ENCODE results near the gene SLC2A4.

DNA sequence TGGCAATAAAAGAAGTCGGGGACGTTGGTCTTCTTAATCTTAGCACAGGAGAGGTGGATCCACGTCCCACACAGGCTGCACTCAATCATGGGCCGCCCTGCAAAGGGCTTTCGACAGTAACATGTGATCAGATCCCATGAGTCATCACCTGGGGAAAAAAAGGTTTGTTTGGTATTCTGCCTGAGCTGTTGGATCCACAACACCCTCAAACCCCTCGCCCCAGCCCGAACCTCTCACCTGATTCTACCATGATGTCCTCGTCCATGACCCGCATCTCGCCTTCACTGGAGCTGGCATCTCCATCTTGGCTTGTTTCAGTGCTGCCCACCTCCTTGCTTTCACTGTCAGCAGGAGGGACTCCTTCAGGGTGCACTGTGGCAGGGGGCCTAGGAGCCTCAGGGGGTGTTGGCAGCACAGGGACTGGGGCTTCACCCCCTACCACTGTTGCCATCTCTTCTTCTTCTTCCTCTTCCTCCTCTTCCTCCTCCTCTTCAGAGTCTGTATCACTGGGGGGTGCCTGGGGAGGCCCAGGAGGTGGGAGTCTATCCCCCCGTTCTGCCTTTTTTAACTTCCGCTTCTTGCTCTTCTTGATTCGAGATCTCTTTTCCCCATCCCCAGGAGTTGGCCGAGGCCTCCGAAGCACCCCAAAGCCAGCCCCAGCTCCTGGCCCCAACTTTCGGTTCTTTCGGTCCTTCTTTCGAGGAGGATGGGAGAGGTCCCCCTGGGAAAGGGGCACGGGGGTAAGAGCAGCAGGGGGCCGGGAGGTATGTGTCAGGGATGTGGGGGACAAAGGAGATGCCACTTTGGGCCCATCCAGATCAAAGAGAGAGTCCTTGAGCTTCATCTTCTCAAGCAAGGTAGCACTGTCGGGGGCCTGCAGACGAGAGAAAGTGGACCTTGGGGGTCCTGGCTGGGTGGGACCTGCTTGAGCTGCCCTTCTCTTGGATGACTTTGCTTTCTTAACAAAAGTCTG is 45.5 kb upstream of the SLC2A4 start:
- TF ChIP-seq CTCF (IDR thresholded peaks at IDR 0.05; ENCODE audit: borderline replicate concordance, extremely low read depth, low read length, poor library complexity, severe bottlenecking) (no peak), EZH2 (IDR thresholded peaks at IDR 0.05; ENCODE audit: borderline replicate concordance, low read depth, low read length, severe bottlenecking) (no peak)
